NK-92 (cell line): ENCODE data around the gene PRR3.

Experiments used
- DNase-seq: peaks from one replicate; lab custom pipeline; 2025; ENCODE audit not compliant: unreplicated experiment; lab: John Stamatoyannopoulos, UW

The PRR3 gene

GRCh38 chr6:30533460-30534294, 23.4 kb upstream of the PRR3 start:
- DNase-seq = no peak

GRCh38 chr6:30537931-30538330, 19.2 kb upstream of the PRR3 start:
- DNase-seq = no peak

GRCh38 chr6:30541515-30542403, 15.3 kb upstream of the PRR3 start:
- DNase-seq = peak; percentile 56

- DNase-seq = no peak
These were observed 14.7 kb upstream of the PRR3 start for GRCh38 chr6:30542404-30542725.

GRCh38 chr6:30542915-30543314, 14.2 kb upstream of the PRR3 start:
- DNase-seq = no peak

GRCh38 chr6:30543821-30544220, 13.3 kb upstream of the PRR3 start:
- no peak for DNase-seq

GRCh38 chr6:30544666-30545272, 12.3 kb upstream of the PRR3 start:
- no peak for DNase-seq

- no peak for DNase-seq
These were observed 9.6 kb upstream of the PRR3 start for GRCh38 chr6:30547454-30547853.

- DNase-seq = no peak
These were observed 8.7 kb upstream of the PRR3 start for GRCh38 chr6:30548375-30548774.

- DNase-seq = no peak
These were observed 2.7 kb upstream of the PRR3 start for GRCh38 chr6:30554404-30554803.

GRCh38 chr6:30554962-30555815, 1.9 kb upstream of the PRR3 start:
- no peak for DNase-seq

- no peak for DNase-seq
These were observed 1.4 kb upstream of the PRR3 start for GRCh38 chr6:30555816-30556065.

- peak; percentile 83 for DNase-seq
These were observed 809 bp upstream of the PRR3 start, which contains the start of gene GNL1 for GRCh38 chr6:30556066-30556905. GNL1 (minus strand) TSS chr6:30556489; CDS start chr6:30556203, 286 bp downstream.

- DNase-seq = no peak
These were observed 537 bp downstream of the PRR3 start for GRCh38 chr6:30557683-30557981.

GRCh38 chr6:30560930-30561329, 3.8 kb downstream of the PRR3 start:
- no peak for DNase-seq

- DNase-seq = no peak
These were observed 5.7 kb downstream of the PRR3 start for GRCh38 chr6:30562470-30563425.

- no peak for DNase-seq
These were observed 7.0 kb downstream of the PRR3 start for GRCh38 chr6:30564114-30564513.

GRCh38 chr6:30565772-30566171, 8.7 kb downstream of the PRR3 start:
- DNase-seq = no peak

- no peak for DNase-seq
These were observed 11.2 kb downstream of the PRR3 start for GRCh38 chr6:30568245-30568644.
